GM18499 (cell line): ENCODE measurements around the gene MTHFD1L.

Experiments
- ATAC-seq: cut with Tn5 transposase; IDR thresholded peaks from one replicate; pipeline ENCODE4 v1.9.1; 2021; ENCODE audit warnings: moderate number of reproducible peaks; ENCODE audit not compliant: insufficient read depth, unreplicated experiment

Gene MTHFD1L

DNA sequence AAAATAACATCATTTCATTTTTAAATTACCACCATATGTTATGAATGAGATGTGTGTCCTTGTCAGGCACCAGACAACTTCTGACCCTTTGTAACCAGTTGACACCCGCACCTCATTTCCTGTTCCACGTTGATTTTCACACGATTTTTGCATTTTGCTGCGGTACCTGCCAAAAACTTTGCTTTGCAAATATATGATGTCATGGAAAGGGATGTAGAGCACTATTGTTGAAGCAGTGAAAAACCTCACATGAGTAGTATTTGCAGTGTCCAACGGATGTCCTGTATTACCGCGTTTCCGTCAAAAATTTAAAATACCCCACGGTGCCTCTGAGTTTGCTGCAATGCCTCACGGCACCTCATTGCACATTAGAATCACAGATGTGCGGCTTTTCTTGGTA is 115.6 kb downstream of the MTHFD1L start:
- ATAC-seq: peak; percentile 77

DNA sequence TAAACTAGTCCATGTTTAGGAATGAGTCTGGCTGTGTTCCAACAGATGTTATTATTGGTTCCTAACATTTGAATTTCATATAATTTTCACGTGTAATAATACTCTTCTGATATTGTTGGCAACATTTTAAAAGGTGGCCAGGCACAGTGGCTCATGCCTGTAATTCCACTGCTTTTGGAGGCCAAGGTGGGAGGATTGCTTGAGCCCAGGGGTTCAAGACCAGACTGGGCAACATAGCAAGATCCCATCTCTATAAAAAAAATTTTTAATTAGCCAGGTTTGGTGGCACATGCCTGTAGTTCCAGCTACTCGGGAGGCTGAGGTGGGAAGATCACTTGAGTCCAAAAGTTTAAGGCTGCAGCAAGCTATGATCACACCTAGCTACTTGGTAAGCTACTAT is 116.2 kb downstream of the MTHFD1L start:
- ATAC-seq: no peak

DNA sequence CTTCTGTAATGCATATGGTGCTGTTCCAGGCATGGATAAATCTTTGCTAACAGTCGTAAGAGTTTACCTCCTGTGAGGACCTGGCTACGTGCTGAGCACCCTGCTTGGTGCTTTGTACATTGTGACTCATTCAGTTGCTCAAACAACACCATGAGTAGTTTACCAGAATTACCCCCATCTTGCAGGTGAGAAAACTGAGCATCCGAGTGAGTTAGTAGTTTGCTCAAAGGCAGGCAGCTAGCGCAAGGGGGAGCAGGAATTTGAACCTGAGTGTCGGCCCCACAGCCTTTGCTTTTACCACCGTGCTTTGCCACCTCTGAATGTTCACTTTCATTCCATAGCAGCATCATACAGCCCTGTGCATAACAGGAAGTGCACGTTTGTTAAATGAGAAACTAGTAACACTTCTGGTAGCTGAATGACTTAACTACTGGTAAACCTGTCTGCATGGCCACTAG is 121.9 kb downstream of the MTHFD1L start:
- peak; percentile 88 for ATAC-seq

DNA sequence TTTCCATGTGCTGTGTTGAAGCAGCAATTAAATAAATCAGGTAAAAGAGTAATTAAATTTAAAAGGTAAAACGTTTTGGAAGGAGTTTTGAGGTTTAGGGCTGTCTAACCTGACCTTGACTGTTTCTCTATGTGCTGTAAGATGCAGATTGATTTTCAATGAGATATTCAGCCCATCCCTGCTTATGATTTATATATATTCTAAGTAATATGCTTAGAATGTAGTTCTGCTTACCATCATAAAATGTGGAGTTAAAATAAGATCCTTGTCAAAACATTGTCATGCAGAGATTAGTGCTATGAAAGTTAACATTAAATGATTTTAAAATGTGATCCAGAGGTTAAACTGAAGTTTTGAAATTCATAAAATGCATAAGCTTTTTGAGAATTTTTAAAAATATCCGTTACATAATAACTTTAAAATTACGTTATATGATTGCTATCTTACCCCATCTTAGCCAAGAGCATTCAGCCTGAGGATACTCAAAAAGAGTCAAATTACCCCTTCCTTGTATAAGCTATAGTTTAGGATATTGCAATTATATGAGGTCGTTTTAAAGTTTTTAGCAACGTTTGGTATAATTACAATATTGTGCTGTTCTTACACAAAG is 122.5 kb downstream of the MTHFD1L start:
- no peak for ATAC-seq

DNA sequence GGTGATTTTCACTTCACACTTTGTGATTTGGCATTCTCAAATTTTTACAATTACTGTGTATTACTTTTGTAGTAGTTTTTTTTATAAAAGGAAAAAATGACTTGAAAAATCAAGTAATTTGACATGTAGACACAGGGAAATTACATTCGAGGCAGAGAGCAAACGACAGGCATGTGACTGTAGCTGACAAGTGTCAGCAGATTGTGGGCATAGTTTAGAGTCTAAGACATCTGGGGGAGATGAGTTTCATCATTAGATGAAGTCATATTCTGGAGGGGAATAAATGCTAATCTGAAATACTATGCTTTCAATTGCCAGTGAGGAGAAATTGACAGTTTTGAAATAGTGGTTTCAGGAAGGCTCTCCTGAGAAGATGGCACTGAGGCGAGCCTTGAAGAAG is 126.0 kb downstream of the MTHFD1L start:
- ATAC-seq: no peak

DNA sequence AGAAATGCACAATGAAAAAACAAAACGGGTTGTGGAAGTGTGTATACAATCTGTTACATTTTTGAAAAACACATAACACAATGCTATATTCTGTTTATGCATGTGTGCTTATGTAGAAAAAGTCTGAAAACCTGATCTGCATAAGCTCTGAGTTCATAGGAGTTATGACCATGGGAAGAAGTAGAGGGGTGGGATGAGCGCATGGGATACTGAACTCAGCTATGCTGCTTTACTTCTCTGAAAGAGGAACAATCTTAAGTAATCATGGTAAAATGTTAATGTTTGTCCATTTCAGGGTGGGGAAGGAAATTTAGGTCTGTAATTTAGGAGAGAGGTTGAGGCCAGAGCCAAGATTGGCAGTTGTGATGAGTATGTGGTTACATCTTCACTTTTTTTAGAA is 126.8 kb downstream of the MTHFD1L start:
- ATAC-seq: no peak

DNA sequence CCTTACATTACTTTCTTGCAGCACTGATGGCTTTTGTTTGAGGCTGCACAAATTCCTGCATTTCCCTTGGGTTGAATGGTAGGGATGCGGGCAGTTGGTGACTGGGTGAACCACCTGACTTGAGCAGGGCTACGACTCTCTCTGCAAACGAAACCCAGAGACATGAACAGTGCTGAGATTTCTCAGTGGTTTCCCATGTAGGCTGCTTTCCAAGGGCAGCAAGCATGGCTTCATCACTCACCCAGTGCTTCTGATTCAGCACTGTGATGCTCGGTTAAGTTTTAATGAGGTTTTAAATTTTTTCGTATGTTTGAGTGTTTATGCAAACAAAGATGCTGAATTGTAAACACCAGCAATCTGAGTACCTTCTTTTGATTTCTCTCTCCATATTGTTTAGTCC is 127.2 kb downstream of the MTHFD1L start:
- no peak for ATAC-seq

DNA sequence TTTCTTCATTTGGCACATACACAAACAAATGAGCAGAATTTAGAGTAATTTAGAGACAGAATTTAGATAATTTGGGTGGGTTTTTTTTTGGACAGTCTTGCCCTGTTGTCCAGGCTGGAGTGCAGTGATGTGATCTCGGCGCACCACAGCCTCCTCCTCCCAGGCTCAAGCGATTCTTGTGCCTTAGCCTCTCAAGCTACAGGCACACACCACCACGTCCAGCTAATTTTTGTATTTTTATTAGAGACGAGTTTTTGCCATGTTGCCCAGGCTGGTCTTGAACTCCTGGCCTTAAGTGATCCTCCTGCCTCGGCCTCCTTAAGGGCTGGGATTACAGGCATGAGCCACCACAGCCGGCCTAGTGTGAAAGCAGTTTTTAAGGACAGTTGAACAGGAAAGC is 127.8 kb downstream of the MTHFD1L start:
- no peak for ATAC-seq

DNA sequence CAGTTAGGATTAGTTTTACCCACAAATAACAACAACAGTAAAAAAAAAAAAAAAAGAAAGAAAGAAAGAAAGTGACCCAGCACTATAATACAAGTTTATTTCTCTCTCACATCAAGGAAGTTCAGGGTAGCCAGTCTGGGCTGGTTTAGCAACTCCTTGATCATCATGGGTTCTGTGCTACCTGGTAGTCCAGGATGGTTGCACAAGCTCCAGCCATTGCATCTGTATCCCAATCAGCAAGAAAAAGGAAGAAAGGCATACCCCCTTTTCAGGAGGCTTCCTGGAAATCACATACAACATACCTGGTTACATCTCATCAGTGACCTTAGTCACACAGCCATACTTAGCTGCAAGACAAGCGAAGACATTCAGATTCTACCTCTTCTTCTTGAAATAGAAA is 128.5 kb downstream of the MTHFD1L start:
- ATAC-seq: no peak

DNA sequence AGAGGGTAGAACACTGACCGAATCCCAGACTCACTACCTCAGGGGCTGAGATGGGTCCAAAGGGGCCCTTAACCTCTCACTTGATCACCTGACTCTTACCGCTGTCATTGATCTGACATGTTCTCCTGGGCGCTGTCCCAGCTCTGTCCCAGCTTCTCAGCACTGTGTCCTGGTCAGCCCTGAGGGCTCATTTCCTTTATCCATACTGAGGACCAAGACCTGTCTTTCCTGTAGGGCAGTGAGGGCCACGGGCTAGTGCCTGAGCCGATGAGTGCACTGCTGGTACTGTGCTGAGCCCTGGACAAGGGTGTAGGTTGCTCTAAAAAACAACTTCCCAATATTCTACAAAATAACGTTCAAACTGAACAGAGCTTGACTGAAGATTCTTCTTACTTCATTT is 131.5 kb downstream of the MTHFD1L start:
- no peak for ATAC-seq

DNA sequence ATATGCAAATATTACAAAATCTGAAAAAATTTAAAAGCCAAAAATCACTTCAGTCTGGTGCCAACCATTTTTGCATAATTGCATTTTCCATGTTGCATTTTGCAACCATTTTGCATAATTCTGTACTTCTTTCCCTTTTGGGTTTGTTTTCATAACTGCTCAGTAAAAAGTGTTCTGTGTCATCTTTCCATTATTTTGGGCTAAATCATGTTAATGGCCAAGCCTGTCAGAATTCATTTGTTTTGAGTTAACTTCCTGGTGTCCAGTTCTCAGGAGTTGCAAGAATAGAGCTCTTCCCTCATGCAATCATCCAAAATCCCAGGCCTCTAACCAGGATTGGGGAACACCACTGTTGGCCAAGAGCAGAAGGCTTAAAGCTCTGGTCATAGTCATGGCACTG is 133.6 kb downstream of the MTHFD1L start:
- ATAC-seq: no peak

DNA sequence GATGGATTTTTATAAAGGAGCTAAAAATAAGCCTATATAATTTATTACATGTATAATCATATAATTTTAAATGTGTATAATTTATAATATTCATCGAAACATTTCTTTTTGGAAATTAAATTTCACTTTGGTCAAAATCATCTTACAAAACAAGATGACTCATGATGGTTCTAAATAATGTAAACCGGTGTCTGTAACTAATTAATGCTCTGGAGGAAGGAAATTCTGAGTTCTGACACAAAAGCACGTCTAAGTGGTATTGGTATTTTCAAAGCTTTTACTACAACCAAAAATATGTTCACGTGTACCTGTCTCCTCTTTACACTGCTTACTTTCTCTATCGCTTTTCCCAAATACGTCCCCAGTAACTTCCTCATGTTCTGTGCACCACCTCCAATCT is 134.1 kb downstream of the MTHFD1L start:
- no peak for ATAC-seq

DNA sequence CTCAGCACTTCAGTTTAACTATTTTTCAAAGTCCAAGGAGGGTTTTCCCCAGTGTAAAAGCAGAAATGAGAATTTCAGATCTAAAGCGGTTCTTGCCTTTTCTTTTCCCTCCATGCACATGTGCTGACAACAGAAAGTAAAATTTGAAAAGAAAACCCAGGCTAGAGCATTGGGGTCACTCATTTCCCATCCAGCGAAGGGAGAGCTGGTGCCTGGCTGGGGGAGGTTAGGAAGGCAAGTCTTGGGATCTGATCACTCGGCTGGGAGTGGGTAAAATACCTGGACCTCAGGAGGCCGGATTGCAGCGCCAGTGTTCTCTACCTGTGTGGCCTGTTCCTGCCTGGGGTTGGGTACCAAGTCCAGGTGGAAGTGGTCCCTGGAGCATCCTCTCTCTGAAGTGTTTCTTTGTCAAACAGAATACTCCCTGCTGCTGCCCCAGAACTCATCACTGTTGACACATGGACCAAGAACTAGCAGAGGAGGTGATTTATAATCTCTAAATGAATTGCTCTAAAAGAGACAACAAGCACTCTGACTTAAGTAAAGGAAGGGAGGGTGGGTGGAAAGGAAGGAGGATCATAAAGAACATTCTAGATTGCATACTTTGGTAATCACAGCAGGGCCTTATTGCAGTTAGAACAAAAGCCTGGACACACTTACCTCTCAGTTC is 136.0 kb downstream of the MTHFD1L start:
- peak; percentile 72 for ATAC-seq

DNA sequence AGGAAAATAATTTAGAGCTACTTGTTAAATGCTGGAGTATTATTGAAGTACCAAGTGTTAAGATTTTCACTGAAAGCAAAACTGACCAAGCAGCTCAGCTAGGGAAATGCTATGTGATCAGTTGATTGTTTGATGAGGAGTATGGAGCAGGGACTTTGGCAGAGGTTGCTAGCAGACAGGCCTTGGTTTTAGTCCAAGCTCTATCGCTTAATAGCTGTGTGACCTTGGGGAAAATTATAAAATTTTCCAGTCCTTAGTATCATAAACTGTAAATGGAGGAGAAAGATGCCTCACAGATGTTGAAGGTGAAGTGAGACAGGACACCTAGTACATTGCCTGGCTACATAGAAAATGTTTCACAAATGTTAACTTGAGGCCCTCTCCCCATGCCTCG is 136.6 kb downstream of the MTHFD1L start:
- no peak for ATAC-seq

DNA sequence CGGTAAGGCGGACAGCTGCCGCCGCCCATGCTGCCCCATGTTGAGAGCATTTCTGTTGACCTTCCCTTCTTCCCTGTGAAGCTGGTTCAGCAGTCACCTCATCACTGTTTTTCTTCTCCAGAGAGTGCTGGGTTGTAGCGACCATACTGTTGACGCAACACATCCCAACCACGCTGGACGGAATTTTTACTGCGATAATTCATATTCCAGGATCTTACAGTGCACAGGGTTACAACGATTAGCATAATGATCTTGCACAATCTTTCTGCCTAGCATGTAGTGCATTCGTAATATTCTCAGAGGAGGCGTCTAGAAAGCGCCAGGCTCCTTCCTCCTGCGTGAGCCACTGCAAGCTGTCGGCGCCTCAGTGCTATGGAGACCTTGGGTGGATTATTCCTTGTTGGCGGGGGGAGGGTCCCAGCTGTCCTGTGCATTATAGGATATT is 137.0 kb downstream of the MTHFD1L start:
- no peak for ATAC-seq

DNA sequence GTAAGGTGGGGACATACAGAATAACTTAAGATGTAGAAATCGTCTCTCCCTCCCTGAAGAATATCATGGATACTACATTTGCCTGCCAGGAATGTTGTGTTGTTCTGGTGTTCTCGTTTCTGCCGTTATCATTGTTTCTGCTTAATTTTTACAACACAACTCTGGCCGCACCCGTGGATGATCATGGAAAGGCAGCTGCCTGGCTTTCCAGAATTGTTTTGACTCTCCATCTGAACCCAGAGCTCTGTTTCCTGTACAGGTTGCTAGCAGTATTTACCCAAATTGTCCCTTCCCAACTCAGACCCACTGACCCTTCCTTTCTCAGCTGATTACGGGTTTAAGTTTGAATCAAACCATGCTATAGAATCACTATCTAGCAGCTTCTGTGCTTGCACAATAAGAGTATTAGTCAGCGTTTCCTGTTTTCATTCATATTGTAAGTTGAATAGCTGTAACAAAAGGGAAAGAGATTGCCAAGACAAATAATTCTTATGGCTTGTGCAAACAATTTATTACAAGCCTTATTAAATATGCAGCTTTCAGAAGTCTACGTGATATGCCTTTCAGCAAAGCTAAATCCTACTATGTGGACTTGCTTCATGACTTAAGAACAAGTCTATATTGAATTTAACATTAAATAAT is 139.0 kb downstream of the MTHFD1L start:
- no peak for ATAC-seq

DNA sequence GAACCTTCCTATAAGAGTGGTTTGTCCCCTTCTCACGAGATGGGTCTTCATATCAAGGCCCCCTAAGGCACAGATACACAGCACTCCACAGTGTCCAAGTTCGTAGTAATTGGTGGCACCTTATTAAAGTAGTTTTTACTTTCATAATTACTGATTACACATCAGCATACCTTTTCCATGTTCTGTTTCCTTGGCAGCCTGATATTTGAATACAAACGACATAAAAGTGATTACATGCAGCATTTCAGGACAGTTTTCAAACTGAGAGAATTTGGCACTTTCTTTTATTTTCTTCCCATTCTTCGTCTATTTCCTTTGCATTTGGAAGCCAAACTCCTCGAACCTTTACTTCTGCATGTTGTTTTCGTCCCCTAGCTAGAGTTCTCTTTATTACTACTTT is 139.7 kb downstream of the MTHFD1L start:
- ATAC-seq: no peak

DNA sequence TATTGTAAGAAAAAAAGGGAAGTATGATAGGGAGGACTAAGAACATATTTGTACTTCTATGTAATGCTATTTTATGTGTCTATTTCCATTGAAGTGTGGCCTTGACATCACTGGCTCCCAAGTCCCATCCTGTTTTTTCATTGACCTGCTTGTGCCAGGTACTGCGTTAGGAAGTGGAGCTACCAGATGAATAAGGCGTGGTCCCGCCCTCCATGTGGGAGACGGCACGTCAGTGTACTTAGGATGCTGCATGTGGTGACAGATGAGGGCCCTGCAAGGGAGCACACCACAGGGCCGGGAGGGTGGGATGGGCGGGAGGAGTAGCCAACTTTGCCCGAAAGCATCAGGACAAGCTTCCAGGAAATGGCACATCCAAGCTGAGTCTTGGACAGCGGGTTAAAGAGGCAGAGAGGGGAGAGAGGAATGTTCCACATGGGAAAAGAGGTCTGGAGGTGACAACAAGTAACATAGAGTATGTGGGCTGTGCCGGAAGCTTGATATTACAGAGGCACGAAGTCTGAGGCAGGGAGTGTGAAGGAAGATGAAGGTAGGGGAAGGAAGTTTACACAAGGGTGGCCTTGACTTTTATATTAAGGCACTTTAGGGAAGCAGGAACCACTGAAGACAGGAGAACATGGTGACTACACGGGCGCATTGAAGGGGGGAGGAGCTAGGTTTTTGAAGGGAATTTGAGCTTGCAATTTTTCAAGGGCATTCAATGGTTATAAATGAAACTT is 140.6 kb downstream of the MTHFD1L start:
- ATAC-seq: no peak

DNA sequence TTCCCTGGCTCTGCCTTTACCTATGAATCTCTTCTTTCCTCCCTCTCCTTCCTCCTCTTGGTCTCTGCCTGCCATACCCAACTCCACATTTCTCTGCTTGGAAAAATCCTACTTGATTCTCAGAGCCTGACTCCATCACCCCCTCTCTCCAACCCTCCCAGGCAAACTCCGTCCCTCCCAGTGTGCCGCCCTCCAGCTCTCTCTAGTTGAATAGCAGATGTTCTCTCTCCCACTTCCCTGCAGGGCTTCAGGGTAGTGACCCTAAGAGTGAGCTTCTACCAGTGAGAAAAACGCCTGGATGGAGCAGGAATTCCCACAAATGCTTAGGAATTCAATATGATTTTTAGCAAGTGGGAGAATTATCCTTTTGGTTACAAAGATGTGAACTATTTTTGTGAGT is 141.6 kb downstream of the MTHFD1L start:
- ATAC-seq: no peak

DNA sequence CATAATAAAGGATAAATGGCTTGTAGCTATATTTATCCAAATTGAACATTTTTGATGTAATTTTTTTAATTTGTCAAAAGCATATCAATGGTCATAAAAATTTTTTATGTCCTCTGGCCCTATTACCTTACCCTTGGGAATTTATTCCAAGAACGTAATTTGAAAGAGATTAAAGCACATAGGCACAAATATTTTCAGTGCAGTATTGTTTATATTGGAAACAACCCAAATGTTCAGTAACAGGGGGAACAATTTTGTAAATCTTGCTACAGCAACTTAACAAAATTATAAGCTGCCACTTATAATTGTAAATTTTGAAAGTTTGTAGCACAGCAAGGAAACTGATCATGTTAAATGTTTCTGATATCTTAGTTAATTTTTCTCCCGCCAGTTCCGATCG is 142.4 kb downstream of the MTHFD1L start:
- no peak for ATAC-seq

DNA sequence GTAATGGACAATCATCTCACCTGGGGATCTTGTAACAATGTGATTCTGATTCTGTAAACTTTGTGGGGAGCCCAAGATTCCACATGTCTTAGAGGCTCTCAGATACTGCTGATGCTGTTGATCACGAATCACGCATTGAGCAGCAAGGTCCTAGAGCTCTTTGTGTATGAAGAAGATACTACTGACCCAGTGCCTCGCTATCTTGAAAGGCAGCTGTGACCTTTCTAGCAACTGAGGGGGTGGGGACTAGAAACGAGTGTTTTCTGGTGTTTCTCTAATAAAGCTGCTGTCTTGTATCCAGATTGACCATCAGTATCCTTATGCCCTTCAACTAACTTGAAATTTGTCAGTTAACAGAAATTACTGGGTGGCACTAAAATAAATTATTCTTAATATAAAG is 142.9 kb downstream of the MTHFD1L start:
- ATAC-seq: no peak
